HFFc6 (cell line): ENCODE results near the gene TFF1. TPM values are rescaled to one million over a fixed set of nuclear protein-coding genes. Genes with fewer than 3 reads are reported as not detected.

Source experiments
- DNase-seq: peaks from one replicate; pipeline ENCODE4 v3.0.0-alpha.2; 2018
- H3K27ac Mint-ChIP-seq: 2 replicates; pipeline ENCODE4 v1.8.0; 2020; ENCODE audit warnings: mild to moderate bottlenecking, mixed read lengths
- H3K27me3 Mint-ChIP-seq: 2 replicates; pipeline ENCODE4 v1.8.0; 2021; ENCODE audit warnings: mild to moderate bottlenecking, moderate library complexity, mixed read lengths; ENCODE audit not compliant: insufficient read depth
- H3K36me3 Mint-ChIP-seq: 2 replicates; pipeline ENCODE4 v1.8.0; 2021; ENCODE audit warnings: low read depth, mixed read lengths
- H3K4me1 Mint-ChIP-seq: 2 replicates; pipeline ENCODE4 v1.8.0; 2020; ENCODE audit warnings: low read depth, mixed read lengths
- H3K4me3 Mint-ChIP-seq: 2 replicates; pipeline ENCODE4 v1.8.0; 2020; ENCODE audit warnings: mild to moderate bottlenecking, moderate library complexity, mixed read lengths
- H3K9me3 Mint-ChIP-seq: 2 replicates; pipeline ENCODE4 v1.8.0; 2020; ENCODE audit warnings: mild to moderate bottlenecking, mixed read lengths
- total RNA-seq, 6 experiments: library from RNA; stranded (reverse); fragmentation: NEBNext Ultra II Directional; extraction: Animal tissue kit (Norgen Biotek cat#: 25700); gene quantifications; 2 replicates in 1 of 6; 3 replicates in 5 of 6; pipeline ENCODE4 v1.2.3, GENCODE V29; 2021
- TF ChIP-seq, protein P1 (sequence below): fragments of 200-600 bp; sonication (generic); IDR thresholded peaks from 2 replicates; pipeline ENCODE4 v1.5.0; 2021; ENCODE audit warnings: antibody characterized with exemption, mild to moderate bottlenecking

The TFF1 gene
- total RNA-seq, 6 experiments from 2014 or later = not detected

DNA sequence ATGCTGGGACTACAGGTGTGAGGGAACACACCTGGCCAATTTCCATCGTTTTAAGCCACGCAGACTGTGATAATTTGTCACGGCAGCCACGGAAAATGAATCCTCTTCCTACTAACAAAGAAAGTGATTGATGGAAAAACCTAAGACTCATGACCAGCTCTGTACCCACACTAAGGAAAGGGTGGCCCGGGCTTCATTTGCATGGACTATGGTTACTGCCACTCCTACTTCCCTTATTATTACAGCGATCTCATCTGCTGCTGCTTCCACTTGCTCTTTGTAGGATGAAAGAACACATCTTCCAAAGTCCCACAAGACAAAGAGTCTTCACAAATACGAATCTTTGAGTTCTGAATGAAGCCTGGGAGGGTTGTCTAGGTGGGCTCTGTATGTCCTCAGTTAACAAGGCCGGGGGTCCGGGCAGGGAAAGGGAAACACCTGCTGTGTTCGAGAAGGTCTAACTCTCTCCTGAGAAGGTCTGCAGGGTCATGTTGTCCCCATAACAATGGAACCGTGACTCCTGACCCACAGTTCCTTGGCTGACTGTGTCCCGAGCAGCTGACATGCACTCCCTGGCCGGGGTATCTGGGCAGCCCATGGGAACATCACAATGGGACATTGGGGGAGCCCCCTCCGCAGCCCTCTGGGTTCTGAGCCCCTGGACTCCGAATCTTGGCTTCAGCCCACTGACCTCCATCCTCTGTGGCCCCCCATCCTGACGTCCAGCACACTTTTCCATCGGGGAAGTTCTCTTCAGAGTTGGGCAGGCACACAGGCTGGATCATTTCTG lies 13.3 kb upstream of the TFF1 start:
- peaks cover 8% of the 10 kb centered on the region; the same call in 1 of the 2 replicates for H3K36me3 Mint-ChIP-seq
- H3K27ac Mint-ChIP-seq = no peak overlapping the region
- H3K4me1 Mint-ChIP-seq = no peaks in the 10 kb centered on the region
- H3K27me3 Mint-ChIP-seq = no peaks in the 10 kb centered on the region
- TF ChIP-seq, protein P1, sequence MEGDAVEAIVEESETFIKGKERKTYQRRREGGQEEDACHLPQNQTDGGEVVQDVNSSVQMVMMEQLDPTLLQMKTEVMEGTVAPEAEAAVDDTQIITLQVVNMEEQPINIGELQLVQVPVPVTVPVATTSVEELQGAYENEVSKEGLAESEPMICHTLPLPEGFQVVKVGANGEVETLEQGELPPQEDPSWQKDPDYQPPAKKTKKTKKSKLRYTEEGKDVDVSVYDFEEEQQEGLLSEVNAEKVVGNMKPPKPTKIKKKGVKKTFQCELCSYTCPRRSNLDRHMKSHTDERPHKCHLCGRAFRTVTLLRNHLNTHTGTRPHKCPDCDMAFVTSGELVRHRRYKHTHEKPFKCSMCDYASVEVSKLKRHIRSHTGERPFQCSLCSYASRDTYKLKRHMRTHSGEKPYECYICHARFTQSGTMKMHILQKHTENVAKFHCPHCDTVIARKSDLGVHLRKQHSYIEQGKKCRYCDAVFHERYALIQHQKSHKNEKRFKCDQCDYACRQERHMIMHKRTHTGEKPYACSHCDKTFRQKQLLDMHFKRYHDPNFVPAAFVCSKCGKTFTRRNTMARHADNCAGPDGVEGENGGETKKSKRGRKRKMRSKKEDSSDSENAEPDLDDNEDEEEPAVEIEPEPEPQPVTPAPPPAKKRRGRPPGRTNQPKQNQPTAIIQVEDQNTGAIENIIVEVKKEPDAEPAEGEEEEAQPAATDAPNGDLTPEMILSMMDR = no peak
- peaks cover 60% of the 10 kb centered on the region for H3K9me3 Mint-ChIP-seq
- no peak for DNase-seq
- no peak overlapping the region for H3K4me3 Mint-ChIP-seq

DNA sequence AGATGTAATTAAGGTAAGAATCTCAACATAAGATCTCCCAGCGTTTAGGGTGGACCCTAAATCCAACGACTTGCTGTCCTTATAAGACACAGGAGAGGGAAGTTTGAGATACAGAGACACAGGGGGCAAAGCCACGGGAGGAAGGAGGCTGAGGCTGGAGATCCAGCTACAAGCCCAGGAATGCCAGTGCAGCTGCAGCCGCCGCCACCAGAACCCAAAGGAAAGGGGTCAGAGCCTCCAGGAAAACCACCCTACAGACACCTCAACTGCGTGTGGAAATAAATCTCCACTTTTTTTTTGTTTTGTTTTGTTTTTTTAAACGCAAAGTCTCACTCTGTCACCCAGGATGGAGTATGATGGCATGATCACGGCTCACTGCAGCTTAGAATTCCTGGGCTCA lies 12.1 kb upstream of the TFF1 start:
- TF ChIP-seq, protein P1 = no peak
- no peak for DNase-seq
- Mint-ChIP-seq H3K27me3 (no peaks in the 10 kb centered on the region), H3K9me3 (peaks cover 55% of the 10 kb centered on the region), H3K36me3 (peaks cover 8% of the 10 kb centered on the region; the same call in 1 of the 2 replicates), H3K4me1 (no peaks in the 10 kb centered on the region), H3K4me3 (no peak overlapping the region), H3K27ac (no peak overlapping the region)

DNA sequence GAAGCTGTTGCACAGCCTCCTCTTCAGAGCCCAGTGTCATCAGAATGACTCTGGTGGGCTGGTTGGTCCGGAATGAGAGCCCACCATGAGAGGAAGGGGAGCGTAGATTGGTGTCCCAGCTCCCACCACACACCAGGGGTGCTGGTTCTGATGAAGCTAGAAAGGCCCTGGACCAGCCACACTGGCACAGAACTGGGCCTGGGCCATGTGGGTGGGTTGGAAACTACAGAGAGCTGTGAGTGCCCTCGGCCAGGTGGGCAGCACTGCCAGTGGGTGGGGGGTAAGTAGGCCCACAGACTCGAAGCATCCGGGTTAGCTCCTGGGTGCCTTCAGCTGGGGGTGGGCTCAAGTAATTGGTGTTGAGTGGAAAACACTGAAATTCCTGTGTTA lies 11.6 kb upstream of the TFF1 start:
- no peak for DNase-seq
- no peaks in the 10 kb centered on the region for H3K27me3 Mint-ChIP-seq
- TF ChIP-seq, protein P1 = no peak
- H3K9me3 Mint-ChIP-seq = peaks cover 60% of the 10 kb centered on the region
- no peak overlapping the region for H3K27ac Mint-ChIP-seq
- no peak overlapping the region for H3K4me3 Mint-ChIP-seq
- H3K36me3 Mint-ChIP-seq = peaks cover 8% of the 10 kb centered on the region; the same call in 1 of the 2 replicates
- H3K4me1 Mint-ChIP-seq = no peaks in the 10 kb centered on the region

DNA sequence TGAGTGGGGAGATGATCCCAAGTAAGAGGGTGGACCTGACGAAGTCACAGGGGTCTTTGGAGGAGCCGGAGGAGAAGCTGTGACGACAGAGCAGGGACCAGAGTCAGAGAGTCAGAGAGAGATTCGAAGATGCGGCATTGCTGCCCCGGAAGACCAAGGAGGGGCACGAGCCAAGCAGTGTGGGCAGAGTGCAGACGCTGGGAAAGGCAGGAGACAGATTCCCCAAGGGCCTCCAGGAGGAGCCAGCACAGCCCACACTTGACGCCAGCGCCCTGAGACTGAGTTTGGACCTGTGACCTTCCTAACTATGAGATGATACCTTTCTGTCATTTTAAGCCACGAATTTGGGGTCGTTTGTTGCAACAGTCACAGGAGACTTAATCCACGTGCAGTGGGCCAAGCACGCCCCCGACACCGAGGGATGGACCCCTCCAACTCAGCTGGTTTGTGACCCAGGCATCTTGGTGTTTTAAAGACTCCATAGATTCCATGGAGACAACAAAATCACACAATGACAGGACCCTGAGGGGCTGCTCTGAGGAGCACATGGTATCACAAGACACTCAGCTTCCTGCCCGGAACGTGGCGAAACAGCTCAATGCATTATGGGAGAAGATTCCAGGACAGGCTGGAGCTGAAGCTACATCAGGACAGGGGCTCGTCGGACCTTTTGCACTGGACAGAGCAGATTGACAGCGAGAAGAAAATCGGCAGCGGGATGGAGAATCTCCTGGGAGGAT lies 11.0 kb upstream of the TFF1 start:
- no peak for DNase-seq
- H3K27me3 Mint-ChIP-seq = no peaks in the 10 kb centered on the region
- TF ChIP-seq, protein P1 = no peak
- peaks cover 60% of the 10 kb centered on the region for H3K9me3 Mint-ChIP-seq
- no peak overlapping the region for H3K4me3 Mint-ChIP-seq
- no peak overlapping the region for H3K27ac Mint-ChIP-seq
- no peaks in the 10 kb centered on the region for H3K4me1 Mint-ChIP-seq
- H3K36me3 Mint-ChIP-seq = peaks cover 8% of the 10 kb centered on the region; the same call in 1 of the 2 replicates

DNA sequence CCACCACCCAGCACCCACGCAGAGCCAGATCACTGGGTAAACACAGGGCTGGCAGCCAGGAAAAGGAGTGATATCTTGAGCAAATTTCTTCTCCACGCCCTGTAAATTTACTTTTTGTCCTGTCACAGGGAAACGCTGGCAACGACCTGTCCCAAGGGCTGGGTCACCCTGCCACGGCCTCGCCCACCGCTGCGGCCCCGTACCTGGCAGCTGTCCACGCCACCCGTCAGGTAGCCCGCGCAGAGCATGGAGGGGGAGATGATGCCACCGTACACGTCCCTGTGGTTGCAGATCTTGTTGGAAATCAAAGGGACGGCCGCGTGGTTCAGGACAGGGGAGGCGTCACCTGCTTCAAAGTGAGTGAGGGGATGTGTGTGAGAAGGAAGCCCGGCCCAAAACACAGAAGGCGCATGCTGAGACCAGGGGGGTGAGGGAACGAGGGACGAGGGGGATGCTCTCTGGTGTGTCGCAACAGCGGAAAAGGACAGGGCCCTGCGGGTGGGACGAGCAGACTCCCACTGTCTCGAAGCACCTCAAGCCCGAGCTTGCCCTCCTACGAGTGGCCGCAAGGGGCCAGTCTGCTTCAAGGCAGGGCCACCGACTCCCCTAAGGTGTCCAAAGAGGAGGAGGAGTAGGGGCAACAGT lies 10.1 kb upstream of the TFF1 start:
- H3K27ac Mint-ChIP-seq = no peak overlapping the region
- TF ChIP-seq, protein P1 = no peak
- no peak for DNase-seq
- no peak overlapping the region for H3K4me3 Mint-ChIP-seq
- no peaks in the 10 kb centered on the region for H3K27me3 Mint-ChIP-seq
- H3K9me3 Mint-ChIP-seq = peaks cover 60% of the 10 kb centered on the region
- no peaks in the 10 kb centered on the region for H3K4me1 Mint-ChIP-seq
- peaks cover 12% of the 10 kb centered on the region; the same call in 1 of the 2 replicates for H3K36me3 Mint-ChIP-seq
